Measurements from ENCODE around the gene SF3B2.

DNA sequence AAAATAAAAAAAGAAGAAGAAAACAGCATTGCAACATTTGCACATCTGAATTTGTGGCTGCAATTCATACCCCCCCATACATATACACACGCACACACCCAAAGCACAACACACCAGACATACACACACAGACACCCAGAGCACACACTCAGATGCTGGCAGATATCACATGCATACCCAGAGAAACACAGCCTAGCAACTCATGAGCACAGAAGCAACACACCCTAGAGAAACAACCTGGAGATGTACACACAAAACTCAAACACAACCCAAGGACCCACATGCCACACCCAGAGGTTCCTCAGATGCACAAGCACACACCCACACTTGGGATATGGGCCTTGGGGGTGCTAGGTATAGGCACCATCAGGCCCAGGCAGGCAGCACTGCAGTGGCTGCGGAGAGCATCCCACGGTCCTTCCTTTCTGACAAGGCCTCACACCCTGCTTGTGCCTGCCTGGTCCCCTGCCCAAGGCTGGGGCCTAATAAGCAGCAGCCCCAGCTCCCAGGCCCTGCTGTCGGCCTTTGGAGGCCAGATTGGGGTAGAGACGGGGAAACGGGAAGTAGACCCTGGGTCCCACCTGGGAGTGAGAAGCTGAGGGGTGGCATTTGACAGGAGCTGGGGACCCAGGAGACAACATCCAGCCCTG is 37.2 kb upstream of the SF3B2 start:
- TF ChIP-seq, protein P1, sequence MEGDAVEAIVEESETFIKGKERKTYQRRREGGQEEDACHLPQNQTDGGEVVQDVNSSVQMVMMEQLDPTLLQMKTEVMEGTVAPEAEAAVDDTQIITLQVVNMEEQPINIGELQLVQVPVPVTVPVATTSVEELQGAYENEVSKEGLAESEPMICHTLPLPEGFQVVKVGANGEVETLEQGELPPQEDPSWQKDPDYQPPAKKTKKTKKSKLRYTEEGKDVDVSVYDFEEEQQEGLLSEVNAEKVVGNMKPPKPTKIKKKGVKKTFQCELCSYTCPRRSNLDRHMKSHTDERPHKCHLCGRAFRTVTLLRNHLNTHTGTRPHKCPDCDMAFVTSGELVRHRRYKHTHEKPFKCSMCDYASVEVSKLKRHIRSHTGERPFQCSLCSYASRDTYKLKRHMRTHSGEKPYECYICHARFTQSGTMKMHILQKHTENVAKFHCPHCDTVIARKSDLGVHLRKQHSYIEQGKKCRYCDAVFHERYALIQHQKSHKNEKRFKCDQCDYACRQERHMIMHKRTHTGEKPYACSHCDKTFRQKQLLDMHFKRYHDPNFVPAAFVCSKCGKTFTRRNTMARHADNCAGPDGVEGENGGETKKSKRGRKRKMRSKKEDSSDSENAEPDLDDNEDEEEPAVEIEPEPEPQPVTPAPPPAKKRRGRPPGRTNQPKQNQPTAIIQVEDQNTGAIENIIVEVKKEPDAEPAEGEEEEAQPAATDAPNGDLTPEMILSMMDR (IDR thresholded peaks at IDR 0.05; ENCODE audit: poor library complexity) = no peak
- no peak for TF ChIP-seq EZH2 (IDR thresholded peaks at IDR 0.05; ENCODE audit: borderline replicate concordance)
